OCI-LY3 (cell line): ENCODE results near the gene FRMD8.

Experiments
- CTCF ChIP-seq: fragments of 200-600, 300-600 bp; sonication (generic); IDR thresholded peaks from 2 replicates; pipeline ENCODE4 v1.5.1; 2014; ENCODE audit warnings: antibody characterized with exemption, low read length, low read depth
- EZH2phosphoT487 ChIP-seq: fragments of 200-600 bp; shearing (Covaris generic); IDR thresholded peaks from 2 replicates; pipeline ENCODE4 v1.6.1; 2018; ENCODE audit warnings: antibody characterized with exemption, mixed run types, low read depth

DNA sequence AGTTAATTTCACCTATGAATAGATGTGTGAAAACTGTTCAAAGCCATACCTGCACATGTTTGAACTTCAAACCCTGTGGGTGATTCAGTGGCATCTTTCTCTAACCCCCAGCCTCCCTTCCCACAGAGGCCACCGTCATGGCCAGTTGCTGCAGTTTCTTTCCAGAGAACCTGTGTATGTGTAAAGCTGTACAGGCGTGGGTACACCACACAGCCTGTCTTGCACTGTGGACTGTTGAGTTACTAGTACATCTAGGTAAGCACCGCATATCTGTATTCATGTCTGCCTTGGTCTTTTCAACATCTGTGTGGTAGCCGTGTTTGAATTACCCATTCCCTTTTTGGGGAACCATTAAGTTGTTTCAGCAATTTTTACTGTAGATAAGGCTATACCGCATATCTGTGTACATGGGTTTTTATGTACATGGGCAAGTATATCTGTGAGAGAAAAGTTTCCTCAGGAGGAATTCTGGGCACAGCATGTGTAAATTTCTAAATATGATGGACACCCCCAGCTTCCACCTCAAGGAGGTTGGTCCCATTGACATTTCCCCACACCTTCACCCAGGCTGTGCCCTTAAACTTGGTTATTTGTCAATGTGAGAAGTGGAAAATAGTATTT lies 50.1 kb downstream of the FRMD8 start:
- TF ChIP-seq CTCF (no peak), EZH2phosphoT487 (no peak)
